DOHH2 (cell line): ENCODE data around the gene HIPK2.

Experiments used
- EZH2phosphoT487 ChIP-seq: fragments of 200-600 bp; sonication (generic); IDR thresholded peaks from 2 replicates; pipeline ENCODE4 v1.6.1; 2017; ENCODE audit warnings: borderline replicate concordance, mild to moderate bottlenecking, antibody characterized with exemption, low read length, moderate library complexity, mixed read lengths
- TF ChIP-seq, protein P1 (sequence below): fragments of 200-600 bp; sonication (generic); IDR thresholded peaks from one replicate; pipeline ENCODE4 v1.5.1; 2014; ENCODE audit warnings: antibody characterized with exemption, mild to moderate bottlenecking, low read depth, low read length; ENCODE audit not compliant: poor library complexity, severe bottlenecking

DNA sequence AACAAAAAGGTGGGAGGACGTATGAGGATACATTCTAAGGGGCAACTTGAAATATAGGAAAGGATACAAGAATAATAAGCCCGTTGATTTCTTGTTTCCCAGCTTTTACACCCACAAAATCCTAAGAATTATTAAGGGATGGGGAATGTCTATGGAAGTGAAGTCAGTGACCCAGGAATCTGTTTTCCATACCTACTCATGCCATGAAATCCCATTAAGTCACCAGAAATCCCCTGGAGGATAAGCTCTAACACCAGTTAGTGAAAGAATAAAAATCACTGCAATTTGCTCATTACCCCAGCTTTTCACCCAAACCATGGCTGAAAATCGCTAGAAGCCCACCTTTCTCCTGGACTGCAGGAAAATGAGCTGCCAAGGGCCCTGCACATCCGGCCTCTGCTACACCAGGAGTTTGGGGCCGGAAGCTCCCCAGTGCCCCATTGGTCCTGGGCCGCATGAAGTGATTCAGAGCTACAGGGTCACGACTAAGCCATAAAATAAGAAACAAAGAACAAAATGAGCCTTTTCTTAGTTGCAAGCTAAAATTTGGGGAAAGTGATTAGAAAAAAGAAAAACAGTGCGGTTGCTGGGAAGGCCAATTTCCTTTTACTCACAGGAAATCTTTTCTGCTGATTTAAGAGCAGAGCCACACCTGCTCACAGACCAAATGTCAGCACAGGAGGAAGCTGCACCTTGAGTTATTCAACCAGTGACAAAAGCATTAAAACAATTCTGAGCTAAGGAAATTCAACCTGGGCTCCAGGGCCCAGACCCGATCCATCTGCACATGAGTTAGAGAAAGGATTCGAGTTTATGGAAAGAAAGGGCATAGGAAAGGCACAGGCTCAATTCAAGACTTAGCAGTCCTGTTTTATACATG is 40.3 kb downstream of the HIPK2 start:
- TF ChIP-seq, protein P1, sequence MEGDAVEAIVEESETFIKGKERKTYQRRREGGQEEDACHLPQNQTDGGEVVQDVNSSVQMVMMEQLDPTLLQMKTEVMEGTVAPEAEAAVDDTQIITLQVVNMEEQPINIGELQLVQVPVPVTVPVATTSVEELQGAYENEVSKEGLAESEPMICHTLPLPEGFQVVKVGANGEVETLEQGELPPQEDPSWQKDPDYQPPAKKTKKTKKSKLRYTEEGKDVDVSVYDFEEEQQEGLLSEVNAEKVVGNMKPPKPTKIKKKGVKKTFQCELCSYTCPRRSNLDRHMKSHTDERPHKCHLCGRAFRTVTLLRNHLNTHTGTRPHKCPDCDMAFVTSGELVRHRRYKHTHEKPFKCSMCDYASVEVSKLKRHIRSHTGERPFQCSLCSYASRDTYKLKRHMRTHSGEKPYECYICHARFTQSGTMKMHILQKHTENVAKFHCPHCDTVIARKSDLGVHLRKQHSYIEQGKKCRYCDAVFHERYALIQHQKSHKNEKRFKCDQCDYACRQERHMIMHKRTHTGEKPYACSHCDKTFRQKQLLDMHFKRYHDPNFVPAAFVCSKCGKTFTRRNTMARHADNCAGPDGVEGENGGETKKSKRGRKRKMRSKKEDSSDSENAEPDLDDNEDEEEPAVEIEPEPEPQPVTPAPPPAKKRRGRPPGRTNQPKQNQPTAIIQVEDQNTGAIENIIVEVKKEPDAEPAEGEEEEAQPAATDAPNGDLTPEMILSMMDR, result no peak
- TF ChIP-seq EZH2phosphoT487, result no peak
